Effector CD4-positive, alpha-beta T cell (primary cell): ENCODE results near the gene KCNG2.

Source experiments
- DNase-seq: peaks from one replicate; pipeline ENCODE4 v3.0.0-alpha.2; 2020

The KCNG2 gene

DNA sequence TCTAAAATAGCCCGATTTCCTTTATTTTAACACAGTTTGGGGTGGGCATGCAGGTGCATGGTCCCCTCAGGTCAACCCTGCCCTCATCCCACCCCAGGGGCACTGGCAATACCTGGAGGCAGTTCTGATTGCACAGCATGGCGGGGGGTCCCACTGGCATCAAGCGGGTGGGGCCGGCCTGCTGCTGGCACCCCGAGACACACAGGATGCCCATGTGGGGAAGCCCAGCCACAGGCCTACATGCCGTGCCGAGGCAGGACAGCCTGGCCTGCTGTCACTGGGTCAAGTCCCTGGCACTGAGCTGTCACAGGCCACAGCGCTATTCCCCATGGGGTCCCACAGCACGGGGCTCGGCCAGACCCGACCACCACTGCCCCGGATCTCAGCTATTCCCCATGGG lies 11.9 kb upstream of the KCNG2 start:
- DNase-seq = no peak

DNA sequence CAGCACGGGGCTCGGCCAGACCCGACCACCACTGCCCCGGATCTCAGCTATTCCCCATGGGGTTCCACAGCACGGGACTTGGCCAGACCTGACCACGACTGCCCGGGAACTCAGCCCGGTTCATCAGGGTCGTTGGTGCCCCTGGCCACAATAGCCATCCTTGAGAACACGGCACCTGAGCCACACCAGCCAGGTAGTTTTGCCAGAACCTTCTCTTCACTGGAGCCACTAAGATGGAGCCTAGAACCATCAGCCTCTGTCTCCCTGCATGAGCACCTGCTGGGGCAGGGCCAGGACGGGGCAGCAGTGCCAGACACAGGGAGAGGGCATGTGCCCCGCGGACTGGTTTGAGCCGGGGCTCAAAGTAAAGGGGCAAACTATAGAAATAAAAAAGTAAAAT lies 11.4 kb upstream of the KCNG2 start:
- DNase-seq = no peak

DNA sequence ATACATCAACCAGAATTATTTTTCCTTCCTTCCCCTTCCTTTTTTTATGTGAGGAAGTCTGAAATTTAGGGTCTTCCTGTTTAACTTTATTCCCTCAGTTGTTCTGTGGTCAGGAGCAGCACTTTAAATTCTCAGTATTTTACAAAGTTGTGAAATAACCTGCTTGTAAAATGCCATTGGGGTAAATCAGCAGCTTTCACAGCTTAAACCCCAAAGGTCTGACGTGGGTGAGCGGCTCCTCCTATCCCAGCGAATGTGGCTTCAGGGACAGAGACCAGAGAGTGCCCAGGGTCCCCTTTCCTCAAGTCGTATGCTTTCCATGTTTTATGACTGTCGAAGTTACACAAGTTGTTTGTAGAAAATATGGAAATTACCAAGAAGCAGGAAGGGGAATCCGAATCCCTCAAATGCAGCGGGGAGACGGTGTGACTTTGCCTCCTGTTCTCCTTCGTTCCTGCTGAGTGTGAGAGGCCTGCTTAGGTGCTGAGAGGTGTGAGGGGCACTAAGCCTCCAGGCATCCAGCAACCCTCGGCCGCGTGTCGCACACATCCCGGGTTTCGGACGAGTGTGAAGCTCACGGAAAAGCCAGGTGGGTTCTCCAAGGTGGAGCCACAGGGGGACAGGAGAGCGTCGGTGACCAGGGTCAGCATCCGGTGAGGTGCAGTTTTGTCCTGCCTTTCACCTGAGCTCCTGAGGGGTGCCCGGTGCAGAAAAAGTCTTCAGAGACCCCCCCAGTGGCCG lies 10.8 kb upstream of the KCNG2 start:
- DNase-seq = no peak

DNA sequence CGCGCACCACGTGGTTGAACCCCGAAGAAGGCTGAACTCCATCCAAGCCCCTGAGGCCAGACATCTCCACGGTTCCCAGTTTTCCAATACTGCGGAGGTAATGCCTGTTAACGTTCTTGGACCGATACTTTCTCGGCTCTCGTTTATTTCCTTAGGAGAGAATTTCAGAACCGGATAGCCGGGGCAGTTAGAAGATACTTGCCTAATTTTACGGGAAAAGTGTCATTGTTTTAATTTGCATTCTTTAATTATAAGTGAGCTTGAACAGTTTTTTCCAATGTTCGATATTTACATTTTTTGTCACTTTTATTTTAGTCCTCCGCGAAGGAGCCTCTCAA lies 10.2 kb upstream of the KCNG2 start:
- no peak for DNase-seq

DNA sequence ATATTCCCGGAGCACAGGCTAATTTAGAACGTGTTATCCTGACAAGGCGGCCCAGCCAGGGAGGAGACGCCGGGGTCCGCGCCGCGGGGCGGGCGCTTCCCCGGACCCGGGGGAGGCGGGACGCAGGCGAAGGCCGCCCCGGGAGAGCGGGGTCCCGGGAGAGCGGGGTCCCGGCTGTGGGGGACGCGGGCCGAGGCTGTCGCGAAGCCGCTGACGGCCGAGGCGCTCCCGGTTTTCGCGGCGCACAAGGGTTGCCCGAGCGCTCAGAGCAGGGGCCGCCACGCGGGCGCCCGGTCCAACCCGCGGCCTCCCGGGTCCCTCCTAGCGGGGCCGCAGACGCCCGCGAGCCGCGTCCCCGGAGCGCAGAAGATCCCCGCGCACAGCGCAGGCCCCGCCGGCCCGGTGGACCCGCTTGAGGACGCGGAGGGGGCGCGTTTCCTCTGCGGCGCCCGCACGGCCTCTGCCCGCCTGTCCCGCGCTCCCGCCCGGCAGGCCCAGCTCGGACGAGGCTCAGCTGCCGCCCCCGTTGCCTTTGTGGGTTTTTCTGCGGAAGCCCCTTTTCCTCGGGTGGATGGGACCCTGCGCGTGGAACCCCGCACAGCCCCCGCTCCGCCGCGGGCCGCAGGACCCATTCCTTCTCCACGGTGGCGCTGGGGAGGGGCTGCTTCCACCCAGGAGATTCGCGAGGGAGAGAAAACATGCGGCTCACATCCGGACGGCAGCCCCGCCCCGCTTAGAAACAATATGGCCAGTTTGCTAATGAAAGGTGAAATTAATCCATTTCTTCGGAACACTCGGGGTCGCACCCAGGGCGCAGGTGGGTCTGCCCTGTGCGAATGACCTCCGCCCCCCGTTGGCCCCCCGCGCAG lies 9.6 kb upstream of the KCNG2 start:
- DNase-seq = no peak

DNA sequence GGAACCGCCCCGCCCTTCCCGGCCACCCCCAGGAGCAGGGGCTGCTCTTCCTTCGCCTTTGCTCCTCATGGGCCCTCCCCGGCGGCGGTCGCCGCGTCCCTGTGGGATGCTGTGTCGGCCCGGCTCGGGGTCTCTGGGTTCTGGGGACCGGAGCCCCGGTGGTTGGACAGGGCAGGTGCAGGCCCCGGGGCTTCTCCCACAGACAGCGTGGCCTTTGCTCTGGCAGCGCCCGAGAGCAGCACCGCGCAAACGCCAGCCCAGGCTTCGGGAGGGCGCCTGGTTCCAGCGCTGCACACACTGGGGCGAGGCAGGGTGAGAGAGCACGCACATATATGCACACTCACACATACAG lies 9.0 kb upstream of the KCNG2 start:
- DNase-seq = no peak

DNA sequence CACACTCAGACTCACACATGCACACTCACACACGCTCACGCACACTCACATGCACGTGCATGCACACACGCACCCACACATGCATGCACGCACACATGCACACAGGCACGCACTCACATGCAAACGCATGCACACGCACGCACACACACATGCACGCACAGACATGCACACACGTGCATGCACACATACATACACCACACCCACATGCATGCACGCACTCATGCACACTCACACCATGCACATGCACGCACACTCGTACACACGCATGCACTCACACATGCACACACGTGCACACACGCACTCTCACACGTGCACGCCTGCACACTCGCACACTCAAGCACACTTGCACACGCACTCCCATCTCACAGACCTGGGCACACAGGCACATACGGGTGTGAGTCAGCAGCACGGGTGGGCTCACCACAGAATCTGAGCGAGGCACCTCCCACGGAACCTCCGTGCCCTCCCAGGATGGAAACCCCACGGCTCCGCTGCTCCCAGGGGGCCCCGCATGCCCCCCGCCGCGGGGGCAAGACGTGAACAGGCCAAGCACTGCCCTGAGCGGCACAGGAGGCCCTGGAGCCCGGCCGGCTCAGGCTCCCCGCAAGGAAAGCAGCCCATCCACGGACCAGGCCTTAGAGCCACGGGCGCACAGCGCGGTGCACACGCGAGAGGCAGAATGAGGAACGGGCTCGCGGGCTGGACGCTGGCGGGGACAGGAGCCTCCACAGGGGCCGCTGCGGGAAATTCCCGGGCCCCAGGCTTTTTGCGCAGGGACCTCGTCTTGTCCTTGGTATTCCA lies 8.4 kb upstream of the KCNG2 start:
- no peak for DNase-seq

DNA sequence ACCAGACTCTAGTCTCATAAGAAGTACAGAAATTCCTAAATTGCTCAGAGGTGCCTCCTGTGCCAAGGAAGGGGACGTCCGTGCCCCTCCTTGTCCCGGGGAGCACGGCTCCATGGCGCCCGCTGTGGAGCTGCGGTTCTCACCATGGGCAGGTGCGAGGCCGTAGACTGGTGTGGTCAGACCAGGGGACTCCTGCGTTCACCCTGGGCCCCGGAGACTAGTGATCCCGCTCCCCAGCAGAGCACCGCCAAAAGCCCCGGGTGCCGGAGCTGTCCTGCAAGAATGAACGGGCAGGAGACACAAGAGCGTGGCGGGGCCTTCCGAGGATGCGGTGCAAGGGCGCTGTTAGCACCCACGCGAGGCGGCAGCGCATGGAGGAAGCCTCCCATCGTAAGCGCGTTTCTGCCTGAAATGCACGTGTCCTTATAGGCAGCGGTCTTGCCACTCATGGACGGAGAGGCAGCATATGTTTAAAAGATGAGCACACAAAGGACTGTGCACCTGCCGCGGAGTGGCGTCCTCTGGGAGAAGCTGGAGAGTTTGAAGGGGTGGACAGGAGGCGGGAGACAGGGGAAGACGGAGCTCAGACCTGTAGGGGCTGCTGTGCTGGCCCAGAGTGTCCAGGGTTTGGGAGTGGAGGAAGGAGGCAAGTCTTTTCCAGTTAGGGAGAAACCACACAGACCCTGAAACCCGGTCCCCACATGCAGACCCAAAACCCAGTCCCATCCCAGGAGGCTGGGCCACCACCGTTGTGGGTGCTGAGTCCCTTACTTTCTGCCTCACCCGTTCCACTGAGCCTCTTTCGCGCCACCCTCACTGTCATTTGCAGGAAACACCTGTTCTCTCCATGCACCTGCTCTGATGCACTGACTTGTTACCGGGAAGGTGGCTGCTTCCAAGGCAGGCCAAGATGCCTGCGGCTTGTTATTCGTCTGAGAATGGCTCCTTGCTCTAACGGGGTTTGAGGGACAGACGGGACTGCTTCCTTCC lies 7.5 kb upstream of the KCNG2 start:
- no peak for DNase-seq

DNA sequence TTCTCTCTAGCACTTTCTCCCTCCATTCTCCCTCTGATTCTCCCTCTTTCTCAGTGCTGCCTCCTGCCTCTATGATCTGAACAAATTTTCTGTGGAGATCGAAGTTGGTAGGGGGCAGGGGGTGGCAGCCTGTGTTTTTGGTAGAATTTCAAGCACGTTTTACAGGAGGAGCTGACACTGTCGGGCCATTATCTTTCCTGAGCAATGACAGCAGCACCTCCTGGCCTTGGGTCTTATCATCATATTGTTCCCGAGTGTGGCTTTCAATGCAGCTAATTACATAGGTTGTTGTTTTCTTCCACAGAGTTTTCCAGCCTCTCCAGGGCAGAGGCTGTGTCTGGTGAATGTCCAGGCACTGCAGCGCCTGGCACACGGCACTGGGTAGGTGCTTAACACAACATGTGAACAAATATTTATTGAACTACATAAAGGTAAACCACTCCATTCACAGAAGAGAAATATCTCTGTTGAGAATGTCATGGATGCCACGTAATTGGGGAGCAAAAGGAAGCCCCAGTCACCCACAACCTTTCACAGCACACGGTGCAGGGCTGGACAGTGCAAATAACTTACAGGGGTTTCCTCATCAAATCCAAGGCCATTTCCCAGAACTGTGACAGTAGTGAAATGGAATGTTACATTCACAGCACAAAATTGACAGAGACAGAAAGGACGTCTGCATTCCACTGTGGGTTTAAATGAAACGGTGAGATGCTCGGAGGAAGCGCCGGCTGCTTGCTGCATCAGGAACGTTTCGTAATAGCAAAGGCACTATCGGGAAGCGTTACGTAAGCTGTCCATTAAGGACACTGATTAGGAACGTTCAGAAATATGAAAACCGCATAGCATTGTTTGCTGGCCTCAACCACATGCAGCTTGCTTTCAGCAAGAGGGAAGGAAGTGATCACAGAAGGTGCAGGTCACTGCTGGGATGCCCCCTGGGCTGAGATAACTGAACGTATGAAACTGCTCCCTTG lies 6.5 kb upstream of the KCNG2 start:
- DNase-seq = no peak

DNA sequence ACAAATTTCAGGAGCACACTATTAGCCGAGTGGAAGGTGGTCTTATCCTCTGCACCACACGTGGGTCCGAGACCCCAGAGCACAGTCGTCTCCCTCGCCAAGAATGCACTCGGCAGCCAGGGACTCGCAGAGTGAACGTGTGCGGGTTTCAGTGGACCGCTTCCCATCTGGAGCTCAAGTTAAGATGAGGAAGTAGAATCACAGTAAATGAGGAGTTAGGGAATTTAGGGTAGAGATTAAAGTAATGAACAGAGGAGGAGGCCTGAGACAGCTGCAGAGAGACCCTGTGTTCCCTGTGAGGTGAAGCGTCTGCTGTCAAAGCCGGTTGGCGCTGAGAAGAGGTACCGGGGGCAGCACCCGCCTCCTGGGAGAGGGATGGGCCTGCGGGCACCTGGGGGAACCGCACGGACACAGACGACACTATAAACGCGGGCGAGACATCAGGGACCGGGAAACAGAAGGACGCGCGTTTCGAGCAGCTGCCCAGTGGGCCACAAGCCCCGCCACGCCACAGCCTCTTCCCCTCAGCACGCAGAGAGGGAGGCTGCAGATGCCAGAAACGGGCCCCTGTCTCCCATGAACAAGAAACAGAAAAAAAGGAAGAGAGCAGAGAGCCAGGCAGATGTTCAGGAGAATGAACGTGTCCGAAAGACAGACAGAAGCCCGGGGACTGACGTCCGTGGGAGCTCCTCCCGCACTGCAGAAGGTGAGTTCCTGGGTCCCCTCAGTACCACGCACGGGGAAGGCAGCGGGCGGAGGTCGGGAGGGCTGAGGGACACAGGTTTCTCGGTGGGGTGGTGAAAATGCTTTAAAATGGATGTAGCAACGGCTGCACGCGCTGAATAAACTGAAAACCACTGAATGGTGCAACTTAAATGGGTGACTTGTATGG lies 5.4 kb upstream of the KCNG2 start:
- no peak for DNase-seq

DNA sequence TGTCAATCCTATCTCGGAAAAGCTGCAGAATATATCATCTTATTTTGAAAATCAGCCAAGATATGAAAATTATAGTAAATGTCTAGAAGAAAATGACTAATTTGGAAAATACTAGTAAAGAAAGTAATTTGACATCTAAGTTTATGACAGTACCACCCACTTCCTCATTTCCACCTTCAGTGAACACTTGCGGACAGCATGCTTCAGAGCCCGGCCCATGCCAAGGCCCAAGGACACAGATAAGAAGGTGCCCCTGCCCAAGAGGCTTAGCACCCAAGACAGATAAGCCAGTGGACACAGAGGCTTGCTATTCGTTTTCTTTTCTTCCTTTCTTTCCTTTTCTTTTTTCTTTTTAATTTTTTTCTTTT lies 4.8 kb upstream of the KCNG2 start:
- no peak for DNase-seq

DNA sequence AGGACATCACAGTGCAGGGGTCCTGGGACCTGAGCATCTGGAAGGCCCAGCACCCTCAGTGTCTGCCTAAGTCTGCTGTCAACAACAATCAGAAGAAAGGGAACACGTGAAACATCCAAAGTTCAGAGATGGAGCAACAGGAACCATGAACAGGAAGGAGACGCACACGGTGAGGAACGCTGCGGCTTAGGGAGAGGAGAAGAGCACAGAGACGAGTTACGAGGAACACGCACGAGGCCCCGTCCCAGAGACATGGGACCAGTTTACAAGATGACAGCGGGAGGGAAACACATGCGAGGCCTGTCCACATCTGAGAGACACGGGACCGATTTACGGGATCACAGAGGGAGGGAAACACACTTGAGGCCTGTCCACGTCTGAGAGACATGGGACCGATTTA lies 2.9 kb upstream of the KCNG2 start:
- DNase-seq = no peak

DNA sequence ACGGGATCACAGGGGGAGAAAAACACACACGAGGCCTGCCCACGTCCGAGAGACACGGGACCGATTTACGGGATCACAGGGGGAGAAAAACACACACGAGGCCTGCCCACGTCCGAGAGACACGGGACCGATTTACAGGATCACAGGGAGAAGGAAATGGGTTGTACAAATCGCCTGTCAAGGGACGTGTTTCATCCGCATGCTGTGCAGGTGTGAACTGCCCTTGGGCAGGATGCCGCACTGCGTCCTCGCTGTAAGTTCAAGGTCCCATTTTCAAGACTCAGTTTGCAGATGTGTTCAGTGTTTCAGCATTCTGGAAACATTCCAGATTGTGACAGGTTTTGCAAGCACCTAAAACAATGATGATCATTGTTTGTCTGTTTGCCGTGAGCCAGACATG lies 2.3 kb upstream of the KCNG2 start:
- no peak for DNase-seq

DNA sequence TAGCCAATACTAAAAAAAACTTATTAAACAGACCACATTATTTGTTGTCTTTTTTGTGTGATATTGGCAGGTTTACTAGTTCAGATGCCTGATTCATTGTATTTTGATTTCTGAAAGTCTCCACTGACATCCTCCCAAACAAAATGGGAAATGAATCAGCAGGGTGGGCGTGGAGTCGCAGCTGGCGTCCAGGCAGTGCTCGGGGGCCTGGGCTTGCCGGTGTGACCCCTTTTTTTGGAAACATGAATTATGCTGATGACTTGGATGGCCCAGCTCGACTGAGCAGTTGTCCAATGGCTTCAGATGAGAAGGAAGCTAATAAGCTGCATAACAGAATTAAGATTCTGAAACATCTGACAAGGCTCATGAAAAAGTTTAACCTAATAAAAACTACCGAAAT lies 1.7 kb upstream of the KCNG2 start:
- no peak for DNase-seq

DNA sequence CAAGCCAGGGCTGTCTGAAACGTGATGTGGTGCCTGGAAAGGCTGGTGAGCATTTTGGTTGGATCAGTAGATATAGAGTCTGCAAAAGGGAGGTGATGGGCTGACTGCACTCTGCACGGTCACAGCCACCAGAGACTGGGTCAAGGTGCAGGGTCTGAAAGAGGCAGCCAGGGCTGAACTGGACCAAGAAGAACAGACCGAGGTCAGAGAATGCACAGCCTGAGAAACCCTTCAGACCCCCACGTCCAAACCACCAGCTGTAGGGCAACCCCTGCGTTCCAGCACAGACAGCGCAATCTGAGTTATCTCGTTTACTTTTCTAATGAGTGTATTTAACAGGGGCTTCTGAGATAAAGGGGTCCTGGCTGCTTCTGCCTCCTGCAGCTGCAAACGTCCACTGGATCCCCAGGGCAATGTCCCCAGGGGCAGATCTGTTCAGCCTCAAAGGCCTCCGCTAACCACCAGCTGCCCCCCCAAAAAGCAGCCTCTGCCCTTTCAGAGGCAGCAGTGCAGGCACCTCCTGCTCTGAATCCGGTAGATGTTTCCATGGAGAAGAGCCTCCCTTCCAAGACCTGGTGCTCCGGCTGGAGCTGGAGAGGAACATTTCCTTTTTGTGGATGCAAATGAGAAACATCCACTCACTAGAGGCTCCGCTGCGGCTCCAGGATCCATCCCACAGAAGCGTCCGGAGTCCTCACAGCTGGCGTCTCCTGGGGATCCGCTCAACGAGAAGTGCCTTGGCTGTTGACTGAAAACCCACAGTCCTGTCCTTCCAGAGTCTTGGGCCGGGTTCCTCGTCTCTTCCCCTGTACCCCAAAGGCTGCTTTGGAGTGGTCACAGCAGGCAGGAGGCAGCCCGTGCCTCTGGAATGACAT lies 970 bp upstream of the KCNG2 start:
- no peak for DNase-seq

DNA sequence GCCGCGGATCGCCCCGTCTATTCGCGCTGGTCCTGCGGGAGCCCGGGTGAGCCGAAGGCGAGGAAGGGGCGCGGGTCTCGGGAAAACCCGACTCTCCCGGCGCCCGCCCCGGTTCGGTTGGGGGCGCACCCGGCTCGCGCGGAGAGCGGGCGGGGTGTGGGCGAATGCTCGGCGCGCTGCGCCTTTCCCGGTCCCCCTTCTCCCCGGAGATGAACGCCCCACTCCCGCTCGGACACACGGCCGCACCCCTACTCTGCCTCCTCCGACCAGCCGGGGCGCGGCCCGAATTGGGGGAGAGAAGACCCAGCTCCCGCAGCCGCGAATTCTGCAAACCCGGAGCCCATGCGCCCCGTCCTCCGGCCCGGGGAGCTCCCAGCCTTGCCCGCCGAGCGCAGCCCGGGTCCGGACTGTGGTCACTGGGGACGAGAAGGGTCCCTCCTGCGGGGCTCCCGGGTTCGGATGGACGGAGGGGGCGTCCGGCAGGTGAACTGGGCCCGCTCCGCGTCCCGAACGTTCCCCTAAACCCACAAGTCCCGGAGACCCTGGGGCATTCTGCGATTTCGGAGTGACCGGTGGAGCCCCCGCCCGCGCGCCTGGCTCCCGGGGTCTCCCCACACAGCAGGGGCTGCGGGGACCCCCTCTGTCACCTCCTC lies 734 bp downstream of the KCNG2 start:
- DNase-seq = no peak

DNA sequence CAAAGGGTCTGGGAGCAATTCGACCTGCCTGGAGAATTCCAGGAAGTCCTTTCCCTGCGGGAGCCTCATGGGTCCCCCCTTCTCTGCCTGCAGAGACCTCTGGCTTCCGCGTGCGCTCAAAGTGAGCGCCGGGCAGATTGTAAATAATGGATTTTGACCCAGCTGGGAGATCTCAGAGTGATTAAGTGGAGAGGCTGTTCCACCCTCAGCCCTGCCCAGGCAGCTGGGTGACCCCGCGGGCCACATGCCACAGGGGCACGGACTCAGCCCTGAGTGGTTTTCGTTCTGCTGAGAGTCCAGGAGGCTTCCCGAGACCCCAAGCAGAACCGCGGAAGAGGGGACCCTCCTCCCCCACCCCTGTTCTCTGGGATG lies 1.2 kb downstream of the KCNG2 start:
- DNase-seq = no peak

DNA sequence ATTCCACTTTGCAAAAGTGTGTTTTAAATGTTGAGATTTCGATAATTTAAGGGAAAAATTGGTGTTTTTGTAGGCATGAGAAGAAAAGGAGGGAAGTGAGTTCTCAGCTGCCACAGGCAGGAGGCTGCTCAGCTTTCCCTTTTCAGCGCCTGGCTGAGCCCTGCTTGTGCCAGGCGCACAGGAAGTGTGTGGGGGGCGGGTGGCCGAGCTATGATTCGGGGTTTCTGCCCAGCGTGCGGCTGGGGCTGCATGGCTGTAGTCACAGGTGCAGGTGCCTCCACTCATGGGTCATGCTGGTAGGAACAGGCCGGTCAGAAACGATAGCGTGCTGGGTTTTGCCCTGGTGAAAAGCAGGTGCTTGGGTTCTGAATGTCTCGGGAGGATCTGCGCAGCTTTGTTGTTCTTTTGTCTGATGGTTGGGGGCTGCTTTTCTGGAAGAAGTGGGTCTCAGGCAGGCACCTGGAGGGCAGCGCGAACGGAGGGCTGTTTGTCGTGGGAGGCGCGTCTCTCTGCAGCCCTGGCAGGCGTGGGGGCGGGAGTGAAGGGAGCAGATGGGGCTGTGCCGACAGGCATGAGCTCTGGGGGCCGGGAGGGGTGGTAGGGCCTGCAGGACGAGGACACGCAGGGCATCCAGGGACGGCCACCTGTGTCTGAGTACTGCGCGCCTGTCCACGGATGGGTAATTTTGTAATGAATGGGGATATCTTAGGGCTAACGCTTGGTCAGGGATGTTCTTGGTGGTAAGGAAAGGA lies 2.1 kb downstream of the KCNG2 start:
- DNase-seq = no peak
